ENCODE results near the gene PDZRN3. TPM values are rescaled to one million over a fixed set of nuclear protein-coding genes. Genes with fewer than 3 reads are reported as not detected.

Gene PDZRN3
- total RNA-seq, 1 donor from 2014 or later: 23.9 TPM

DNA sequence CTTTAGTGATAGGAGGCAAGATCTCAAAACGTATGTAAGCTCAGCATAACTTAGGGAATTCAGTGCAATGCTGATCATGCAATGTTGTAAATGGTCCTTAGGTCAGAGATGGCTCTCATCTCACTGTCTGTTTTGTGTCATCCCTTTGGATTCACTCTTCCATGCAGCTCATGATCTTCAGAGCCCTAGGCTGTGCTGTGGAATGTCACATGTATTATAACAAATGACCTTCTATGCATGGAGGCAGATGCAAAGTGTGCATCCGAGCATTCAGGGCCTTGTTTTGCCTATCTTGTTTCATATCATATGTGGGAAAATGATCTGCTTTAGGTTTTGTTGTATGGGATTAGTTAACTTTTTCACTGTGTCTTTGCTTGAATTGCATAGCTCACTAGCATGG is 40.5 kb upstream of the PDZRN3 start:
- H3K36me3 ChIP-seq: no peaks in the 10 kb centered on the region
- H3K4me1 ChIP-seq: no peaks in the 10 kb centered on the region
- no peak for DNase-seq
- no peaks in the 10 kb centered on the region for H3K27me3 ChIP-seq
- ATAC-seq: no peak
- no peak overlapping the region for H3K4me3 ChIP-seq
- TF ChIP-seq, protein P1, sequence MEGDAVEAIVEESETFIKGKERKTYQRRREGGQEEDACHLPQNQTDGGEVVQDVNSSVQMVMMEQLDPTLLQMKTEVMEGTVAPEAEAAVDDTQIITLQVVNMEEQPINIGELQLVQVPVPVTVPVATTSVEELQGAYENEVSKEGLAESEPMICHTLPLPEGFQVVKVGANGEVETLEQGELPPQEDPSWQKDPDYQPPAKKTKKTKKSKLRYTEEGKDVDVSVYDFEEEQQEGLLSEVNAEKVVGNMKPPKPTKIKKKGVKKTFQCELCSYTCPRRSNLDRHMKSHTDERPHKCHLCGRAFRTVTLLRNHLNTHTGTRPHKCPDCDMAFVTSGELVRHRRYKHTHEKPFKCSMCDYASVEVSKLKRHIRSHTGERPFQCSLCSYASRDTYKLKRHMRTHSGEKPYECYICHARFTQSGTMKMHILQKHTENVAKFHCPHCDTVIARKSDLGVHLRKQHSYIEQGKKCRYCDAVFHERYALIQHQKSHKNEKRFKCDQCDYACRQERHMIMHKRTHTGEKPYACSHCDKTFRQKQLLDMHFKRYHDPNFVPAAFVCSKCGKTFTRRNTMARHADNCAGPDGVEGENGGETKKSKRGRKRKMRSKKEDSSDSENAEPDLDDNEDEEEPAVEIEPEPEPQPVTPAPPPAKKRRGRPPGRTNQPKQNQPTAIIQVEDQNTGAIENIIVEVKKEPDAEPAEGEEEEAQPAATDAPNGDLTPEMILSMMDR (IDR thresholded peaks at IDR 0.05): no peak
- no peaks in the 10 kb centered on the region for H3K9me3 ChIP-seq
- intact Hi-C loops (cut with DNase I): no loop called here
- H3K27ac ChIP-seq: no peak overlapping the region

DNA sequence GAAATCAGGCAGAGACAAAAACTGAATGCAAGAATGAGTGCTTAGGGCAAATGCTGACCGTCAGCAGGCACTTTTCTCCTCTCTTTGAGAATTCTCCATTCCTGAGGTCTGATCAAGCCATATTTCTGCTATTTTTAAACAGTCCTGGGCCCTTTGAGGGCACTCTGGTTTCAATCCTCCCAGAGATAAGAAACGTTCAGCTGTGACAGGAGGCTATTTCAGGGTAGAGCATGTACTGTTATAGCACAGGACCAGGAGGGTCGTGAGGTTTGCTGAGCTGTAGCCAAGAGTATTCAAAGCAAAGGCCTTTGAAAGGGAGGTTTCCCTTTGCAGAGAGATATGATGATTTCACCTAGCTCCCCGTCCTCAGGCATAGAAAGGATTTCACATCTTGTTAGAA is 39.6 kb upstream of the PDZRN3 start:
- Histone ChIP-seq H3K27ac (no peak overlapping the region), H3K9me3 (no peaks in the 10 kb centered on the region), H3K27me3 (no peaks in the 10 kb centered on the region), H3K4me1 (no peaks in the 10 kb centered on the region), H3K4me3 (no peak overlapping the region), H3K36me3 (no peaks in the 10 kb centered on the region)
- ATAC-seq (no peak), DNase-seq (no peak)
- TF ChIP-seq, protein P1 (IDR thresholded peaks at IDR 0.05): no peak
- intact Hi-C loops (cut with DNase I): no loop called here

- H3K27me3 ChIP-seq: no peaks in the 10 kb centered on the region
- H3K36me3 ChIP-seq: no peaks in the 10 kb centered on the region
- intact Hi-C loops (cut with DNase I): no loop called here
- TF ChIP-seq, protein P1 (IDR thresholded peaks at IDR 0.05): no peak
- H3K27ac ChIP-seq: no peak overlapping the region
- no peak overlapping the region for H3K4me3 ChIP-seq
- H3K4me1 ChIP-seq: no peaks in the 10 kb centered on the region
- no peak for ATAC-seq
- H3K9me3 ChIP-seq: no peaks in the 10 kb centered on the region
- DNase-seq: no peak
Measured at GRCh38 chr3:73663495-73663894, 38.8 kb upstream of the PDZRN3 start.

- Histone ChIP-seq H3K4me3 (no peak overlapping the region), H3K27me3 (no peaks in the 10 kb centered on the region), H3K9me3 (no peaks in the 10 kb centered on the region), H3K27ac (no peak overlapping the region), H3K36me3 (no peaks in the 10 kb centered on the region), H3K4me1 (no peaks in the 10 kb centered on the region)
- TF ChIP-seq, protein P1 (IDR thresholded peaks at IDR 0.05): no peak
- ATAC-seq (no peak), DNase-seq (no peak)
- intact Hi-C loops (cut with DNase I): no loop called here
Measured at GRCh38 chr3:73661265-73661664, 36.5 kb upstream of the PDZRN3 start.

DNA sequence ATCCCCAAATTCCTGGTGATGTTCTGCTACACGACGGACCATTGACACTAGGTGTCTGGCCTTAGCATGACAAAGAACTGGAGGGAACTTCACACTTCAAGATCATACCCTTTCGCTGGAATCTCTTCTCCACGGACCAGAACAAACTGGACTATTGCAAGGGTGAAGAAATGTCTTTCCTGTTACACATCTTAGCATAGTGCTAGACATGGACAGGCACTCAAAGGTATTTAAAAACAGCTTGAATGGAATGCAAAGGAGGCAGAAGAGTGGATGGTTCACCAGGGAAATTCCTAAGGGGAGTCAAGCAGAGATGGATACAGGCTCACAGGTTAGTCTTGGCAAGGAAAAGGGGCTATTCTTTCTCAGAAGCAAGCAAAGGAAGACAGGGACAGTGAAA is 33.5 kb upstream of the PDZRN3 start:
- TF ChIP-seq, protein P1 (IDR thresholded peaks at IDR 0.05): no peak
- H3K27ac ChIP-seq: no peak overlapping the region
- ATAC-seq: no peak

GRCh38 chr3:73657186-73657585 is 32.4 kb upstream of the PDZRN3 start:
- Histone ChIP-seq H3K27ac (no peak overlapping the region), H3K4me3 (no peak overlapping the region), H3K36me3 (no peaks in the 10 kb centered on the region), H3K9me3 (no peaks in the 10 kb centered on the region), H3K4me1 (no peaks in the 10 kb centered on the region), H3K27me3 (no peaks in the 10 kb centered on the region)
- ATAC-seq: no peak
- TF ChIP-seq, protein P1 (IDR thresholded peaks at IDR 0.05): no peak
- DNase-seq: no peak
- intact Hi-C loops (cut with DNase I): no loop called here

More for the DNA sequence above, 33.5 kb upstream of the PDZRN3 start:
- H3K9me3 ChIP-seq: no peaks in the 10 kb centered on the region
- no peaks in the 10 kb centered on the region for H3K27me3 ChIP-seq
- H3K4me3 ChIP-seq: no peak overlapping the region
- H3K4me1 ChIP-seq: no peaks in the 10 kb centered on the region
- H3K36me3 ChIP-seq: no peaks in the 10 kb centered on the region
- intact Hi-C loops (cut with DNase I): no loop called here
- no peak for DNase-seq
